DND-41 (cell line): ENCODE data around the gene TMOD2.

Experiments
- ATAC-seq: fragments of 200-7000 bp; cut with Tn5 transposase; 3 replicates; pipeline ENCODE4 v1.9.1; 2021; ENCODE audit warnings: low read depth; ENCODE audit not compliant: insufficient read depth
- DNase-seq: peaks from one replicate; pipeline ENCODE4 v3.0.0-alpha.2; 2020
- H2AFZ ChIP-seq: 2 replicates; pipeline ENCODE4 v1.6.0; 2012; ENCODE audit warnings: low read depth, low read length
- H3K27ac ChIP-seq: 2 replicates; pipeline ENCODE4 v1.5.1; 2012; ENCODE audit warnings: low read length, inconsistent platforms
- H3K27me3 ChIP-seq: fragments of 200-600 bp; sonication (generic); 2 replicates; pipeline ENCODE4 v1.6.0; 2012; ENCODE audit warnings: low read length, mild to moderate bottlenecking, inconsistent platforms; ENCODE audit not compliant: insufficient read depth, poor library complexity
- H3K36me3 ChIP-seq: 2 replicates; pipeline ENCODE4 v1.5.1; 2012; ENCODE audit warnings: low read length, inconsistent platforms; ENCODE audit not compliant: insufficient read depth
- H3K4me1 ChIP-seq: 2 replicates; pipeline ENCODE4 v1.5.1; 2012; ENCODE audit warnings: mild to moderate bottlenecking, low read length; ENCODE audit not compliant: insufficient read depth
- H3K4me2 ChIP-seq: 2 replicates; pipeline ENCODE4 v1.6.0; 2012; ENCODE audit warnings: mild to moderate bottlenecking, moderate library complexity, low read length, inconsistent platforms; ENCODE audit not compliant: insufficient read depth
- H3K4me3 ChIP-seq, 2 experiments: fragments of 200-600 bp in 1 of 2; shearing (Covaris generic) in 1 of 2; 2 replicates each; pipeline ENCODE4 v1.5.1; 2012 to 2016; ENCODE audit warnings: inconsistent platforms in 2 of 2, low read length in 2 of 2, mild to moderate bottlenecking in 2 of 2, low read depth in 1 of 2, moderate library complexity in 1 of 2
- H3K79me2 ChIP-seq: 2 replicates; pipeline ENCODE4 v1.6.0; 2012; ENCODE audit warnings: low read length, inconsistent platforms; ENCODE audit not compliant: insufficient read depth
- H3K9ac ChIP-seq: 2 replicates; pipeline ENCODE4 v1.6.0; 2012; ENCODE audit warnings: low read depth, mild to moderate bottlenecking, inconsistent platforms, low read length, moderate library complexity
- H3K9me3 ChIP-seq: 2 replicates; pipeline ENCODE4 v1.5.1; 2012; ENCODE audit warnings: low read length, moderate library complexity, mild to moderate bottlenecking, inconsistent platforms; ENCODE audit not compliant: insufficient read depth, severe bottlenecking
- H4K20me1 ChIP-seq: 2 replicates; pipeline ENCODE4 v1.6.0; 2012; ENCODE audit warnings: low read length; ENCODE audit not compliant: insufficient read depth
- CTCF ChIP-seq: IDR thresholded peaks from 2 replicates; pipeline ENCODE4 v1.5.1; 2012; ENCODE audit warnings: borderline replicate concordance, low read length, moderate library complexity, mild to moderate bottlenecking; ENCODE audit not compliant: poor library complexity, severe bottlenecking; ENCODE audit errors: extremely low read depth
- EZH2 ChIP-seq: IDR thresholded peaks from 3 replicates; pipeline ENCODE4 v1.6.1; 2012; ENCODE audit warnings: borderline replicate concordance, low read depth, mild to moderate bottlenecking, moderate library complexity, low read length, inconsistent platforms; ENCODE audit not compliant: severe bottlenecking

TMOD2 gene

GRCh38 chr15:51853998-51854397, 102.6 kb downstream of the TMOD2 start:
- no peak overlapping the region for H3K27ac ChIP-seq
- no peak for DNase-seq
- H3K4me2 ChIP-seq = no peak overlapping the region
- no peak overlapping the region for H3K4me3 ChIP-seq
- no peak overlapping the region for H3K9ac ChIP-seq
- no peak overlapping the region for H2AFZ ChIP-seq
- TF ChIP-seq EZH2 (no peak), CTCF (no peak)
- H3K36me3 ChIP-seq = no peaks in the 10 kb centered on the region
- no peak for ATAC-seq
- peaks cover 43% of the 10 kb centered on the region; the same call in 1 of the 2 replicates for H4K20me1 ChIP-seq
- no peaks in the 10 kb centered on the region for H3K9me3 ChIP-seq
- no peaks in the 10 kb centered on the region for H3K4me1 ChIP-seq
- H3K79me2 ChIP-seq = peaks cover 87% of the 10 kb centered on the region
- no peaks in the 10 kb centered on the region for H3K27me3 ChIP-seq

- Histone ChIP-seq H3K79me2 (peaks cover 86% of the 10 kb centered on the region), H4K20me1 (peaks cover 43% of the 10 kb centered on the region)
Observed at GRCh38 chr15:51855612-51856011, 104.2 kb downstream of the TMOD2 start.

GRCh38 chr15:51856714-51857380, 105.5 kb downstream of the TMOD2 start:
- Histone ChIP-seq H3K4me1 (peaks cover 17% of the 10 kb centered on the region), H3K4me3 (no peak overlapping the region), H2AFZ (no peak overlapping the region), H3K27me3 (no peaks in the 10 kb centered on the region), H4K20me1 (peaks cover 38% of the 10 kb centered on the region), H3K27ac (no peak overlapping the region), H3K79me2 (peaks cover 85% of the 10 kb centered on the region), H3K36me3 (no peaks in the 10 kb centered on the region), H3K9me3 (no peaks in the 10 kb centered on the region), H3K4me2 (no peak overlapping the region), H3K9ac (no peak overlapping the region)
- DNase-seq (no peak), ATAC-seq (no peak)
- no peak for TF ChIP-seq CTCF
- TF ChIP-seq EZH2 = no peak

More at GRCh38 chr15:51855612-51856011, 104.2 kb downstream of the TMOD2 start:
- no peaks in the 10 kb centered on the region for H3K27me3 ChIP-seq
- H3K9ac ChIP-seq = no peak overlapping the region
- no peaks in the 10 kb centered on the region for H3K36me3 ChIP-seq
- H3K4me1 ChIP-seq = peaks cover 5% of the 10 kb centered on the region; the same call in 1 of the 2 replicates
- no peak overlapping the region for H3K27ac ChIP-seq
- ATAC-seq (no peak), DNase-seq (no peak)
- no peaks in the 10 kb centered on the region for H3K9me3 ChIP-seq
- H2AFZ ChIP-seq = no peak overlapping the region
- H3K4me3 ChIP-seq = no peak overlapping the region
- no peak overlapping the region for H3K4me2 ChIP-seq
- TF ChIP-seq CTCF (no peak), EZH2 (no peak)
